GM12878 (cell line): Measurements from ENCODE around the gene GPC5. TPM values are rescaled to one million over a fixed set of nuclear protein-coding genes. Genes with fewer than 3 reads are reported as not detected.

Experiments used
- ATAC-seq: fragments of 200-7000 bp; cut with Tn5 transposase; 3 replicates; pipeline ENCODE4 v1.9.1; 2020; ENCODE audit warnings: mild to moderate bottlenecking, moderate library complexity
- BruUV-seq: library from RNA; stranded (reverse); fragments of 400-500 nt; replicated peaks from 2 replicates; lab custom pipeline; 2021; lab: Mats Ljungman, UMichigan
- CTCF ChIA-PET: fragments of 300-600 bp; sonication (Branson Sonifier 250); formaldehyde crosslinking; extraction: SDS; loops from one replicate; lab custom pipeline; 2021; ENCODE audit warnings: inconsistent platforms; lab: Yijun Ruan, JAX
- POLR2A ChIA-PET: fragments of 350-600 bp; formaldehyde crosslinking; extraction: SDS; loops from one replicate; lab custom pipeline; 2021; ENCODE audit warnings: inconsistent platforms; lab: Charles Lee
- RAD21 ChIA-PET: fragments of 300-600 bp; sonication (Branson Sonifier 250); formaldehyde crosslinking; loops from one replicate; lab custom pipeline; 2023; ENCODE audit warnings: antibody characterized with exemption; ENCODE audit not compliant: unreplicated experiment; lab: Charles Lee
- SMC1A ChIA-PET: fragments of 300-600 bp; sonication (Branson Sonifier 250); formaldehyde crosslinking; loops from one replicate; lab custom pipeline; 2023; ENCODE audit not compliant: unreplicated experiment, uncharacterized antibody; lab: Charles Lee
- DNase-seq: peaks from one replicate; pipeline ENCODE4 v3.0.0-alpha.2; 2011; ENCODE audit warnings: low read depth, low spot score
- FAIRE-seq: peaks from 3 replicates; lab custom pipeline; 2011; peaks lifted over from hg19 to GRCh38; lab: Jason Lieb, UNC
- H2AFZ ChIP-seq: 2 replicates; pipeline ENCODE4 v1.6.0; 2011; ENCODE audit warnings: low read depth, low read length, control low read depth; ENCODE audit not compliant: control insufficient read depth
- H3K27ac ChIP-seq: 2 replicates; pipeline ENCODE4 v1.5.1; 2011; ENCODE audit warnings: control low read depth; ENCODE audit not compliant: control insufficient read depth, insufficient read depth
- H3K27me3 ChIP-seq, 2 experiments: replicated peaks in 1 of 2; 2 replicates each; pipeline versions ENCODE4 v1.6.0 to v1.6.1; 2011; ENCODE audit warnings: low read length in 1 of 2; ENCODE audit not compliant: control insufficient read depth in 2 of 2, insufficient read depth in 2 of 2
- H3K36me3 ChIP-seq, 2 experiments: 2 replicates each; pipeline ENCODE4 v1.5.1; 2011; ENCODE audit warnings: low read length in 1 of 2; ENCODE audit not compliant: control insufficient read depth in 2 of 2, insufficient read depth in 2 of 2
- H3K4me1 ChIP-seq: 2 replicates; pipeline ENCODE4 v1.6.1; 2011; ENCODE audit warnings: mild to moderate bottlenecking, low read length, moderate library complexity, mixed read lengths; ENCODE audit not compliant: control insufficient read depth, insufficient read depth
- H3K4me2 ChIP-seq: 2 replicates; pipeline ENCODE4 v1.6.0; 2011; ENCODE audit warnings: control low read depth; ENCODE audit not compliant: control insufficient read depth, insufficient read depth
- H3K4me3 ChIP-seq: fragments of 200-600 bp; sonication (generic); 2 replicates; pipeline ENCODE4 v1.5.1; 2016
- H3K79me2 ChIP-seq: 2 replicates; pipeline ENCODE4 v1.6.0; 2011; ENCODE audit warnings: low read length; ENCODE audit not compliant: control insufficient read depth, insufficient read depth
- H3K9ac ChIP-seq: 2 replicates; pipeline ENCODE4 v1.8.0; 2011; ENCODE audit warnings: low read length, control low read depth, mixed read lengths; ENCODE audit not compliant: control insufficient read depth, insufficient read depth
- H3K9me3 ChIP-seq: replicated peaks from 3 replicates; pipeline ENCODE4 v1.5.1; 2011; ENCODE audit warnings: mild to moderate bottlenecking, low read length; ENCODE audit not compliant: control insufficient read depth, insufficient read depth
- H4K20me1 ChIP-seq: 2 replicates; pipeline ENCODE4 v1.6.0; 2011; ENCODE audit not compliant: control insufficient read depth, insufficient read depth
- CBFB ChIP-seq: IDR thresholded peaks from 2 replicates; pipeline ENCODE4 v1.6.1; 2016; ENCODE audit warnings: antibody characterized with exemption, low read depth
- E2F8 ChIP-seq: fragments of 450-650 bp; IDR thresholded peaks from 2 replicates; pipeline ENCODE4 v1.6.1; 2018; ENCODE audit warnings: mild to moderate bottlenecking, low read depth, moderate library complexity; ENCODE audit not compliant: partially characterized antibody
- IKZF2 ChIP-seq, 2 experiments: fragments of 450-650 bp; IDR thresholded peaks; 2 replicates each; pipeline ENCODE4 v1.6.1; 2017; ENCODE audit warnings: mild to moderate bottlenecking in 2 of 2, moderate library complexity in 2 of 2
- IRF5 ChIP-seq: fragments of 450-650 bp; IDR thresholded peaks from 2 replicates; pipeline ENCODE4 v1.6.1; 2017; ENCODE audit warnings: borderline replicate concordance
- MEF2B ChIP-seq: fragments of 450-650 bp; IDR thresholded peaks from 2 replicates; pipeline ENCODE4 v1.6.1; 2018; ENCODE audit warnings: mild to moderate bottlenecking, moderate library complexity; ENCODE audit not compliant: partially characterized antibody, poor library complexity, severe bottlenecking
- NR2F1 ChIP-seq: fragments of 450-650 bp; conservative IDR thresholded peaks from 2 replicates; pipeline ENCODE4 v1.6.1; 2017; ENCODE audit warnings: mild to moderate bottlenecking
- POLR2AphosphoS5 ChIP-seq: IDR thresholded peaks from 2 replicates; pipeline ENCODE4 v1.6.1; 2011; ENCODE audit warnings: mild to moderate bottlenecking, low read length, inconsistent platforms
- POU2F2 ChIP-seq: IDR thresholded peaks from 3 replicates; pipeline ENCODE4 v1.6.1; 2011; ENCODE audit warnings: low read depth, mild to moderate bottlenecking, low read length, borderline replicate concordance
- RUNX3 ChIP-seq: IDR thresholded peaks from 2 replicates; pipeline ENCODE4 v1.6.1; 2012; ENCODE audit warnings: low read length, inconsistent platforms
- SUZ12 ChIP-seq: fragments of 200-600 bp; sonication (generic); IDR thresholded peaks from one replicate; pipeline ENCODE4 v1.6.1; 2018; ENCODE audit warnings: antibody characterized with exemption, mild to moderate bottlenecking; ENCODE audit not compliant: unreplicated experiment
- ZNF207 ChIP-seq: fragments of 450-650 bp; IDR thresholded peaks from 2 replicates; pipeline ENCODE4 v1.6.1; 2014; ENCODE audit warnings: antibody characterized with exemption, mild to moderate bottlenecking, borderline replicate concordance
- WGBS: methylation state at CpG from one replicate; pipeline ENCODE4 v1.1.6; 2016; ENCODE audit warnings: low lambda C conversion rate; ENCODE audit not compliant: insufficient replicate concordance, insufficient coverage; ENCODE audit errors: missing lambda C conversion rate; 5-methylcytosine and 5-hydroxymethylcytosine counted together
- in situ Hi-C: fragments of 300-500 bp; cut with MboI; formaldehyde crosslinking; loops from 9 replicates; pipeline ENCODE4 v1.14.3; 2018; ENCODE audit warnings: mixed read lengths
- intact Hi-C: fragments of 100-400 bp; cut with micrococcal nuclease; formaldehyde crosslinking; loops from one replicate; pipeline ENCODE4 v1.14.2; 2022; ENCODE audit not compliant: unreplicated experiment
- polyA plus RNA-seq, 11 experiments: library from polyadenylated mRNA; depleted of rRNA in 4 of 11; unstranded in 6 of 11; stranded (reverse) in 5 of 11; fragments of >200 nt; fragmentation: Nextera tagmentation in 4 of 11; fragmentation: Illumina TruSeq in 1 of 11; extraction: Ambion mirVana in 4 of 11; extraction: Trizol in 1 of 11; gene quantifications; 1 replicate in 1 of 11; 2 replicates in 10 of 11; pipeline versions ENCODE4 v1.2.1 to v1.2.3, GENCODE V29; 2011 to 2016; ENCODE audit warnings: inconsistent platforms in 2 of 11, missing spikeins in 2 of 11, low read depth in 1 of 11
- total RNA-seq, 4 experiments: library from RNA; depleted of rRNA in 3 of 4; stranded (reverse); fragments of >200 nt in 3 of 4; fragmentation: Illumina TruSeq in 1 of 4; extraction: Trizol in 1 of 4; gene quantifications; 2 replicates each; pipeline versions ENCODE4 v1.2.1 to v1.2.3, GENCODE V29; 2013 to 2021
- TF ChIP-seq, protein P1 (sequence below): IDR thresholded peaks from 2 replicates; pipeline ENCODE4 v1.6.1; 2012; ENCODE audit warnings: low read depth, low read length, improper control_type of control experiment
- TF ChIP-seq, protein P2 (sequence below): IDR thresholded peaks from 2 replicates; pipeline ENCODE4 v1.6.1; 2011; ENCODE audit warnings: borderline replicate concordance, low read depth, mild to moderate bottlenecking, moderate library complexity, low read length; ENCODE audit not compliant: insufficient read depth, poor library complexity, severe bottlenecking
- TF ChIP-seq, protein P3 (sequence below): fragments of 450-650 bp; IDR thresholded peaks from 2 replicates; pipeline ENCODE4 v1.6.1; 2017; ENCODE audit warnings: antibody characterized with exemption, mild to moderate bottlenecking, moderate library complexity

The GPC5 gene
- total and polyA plus RNA-seq, 10 of the 15 experiments (the other 5 are each of a cell fraction or from before 2014, with no cell fraction given) = 0.05 to 0.87 (median 0.44) TPM; not detected in 1

DNA sequence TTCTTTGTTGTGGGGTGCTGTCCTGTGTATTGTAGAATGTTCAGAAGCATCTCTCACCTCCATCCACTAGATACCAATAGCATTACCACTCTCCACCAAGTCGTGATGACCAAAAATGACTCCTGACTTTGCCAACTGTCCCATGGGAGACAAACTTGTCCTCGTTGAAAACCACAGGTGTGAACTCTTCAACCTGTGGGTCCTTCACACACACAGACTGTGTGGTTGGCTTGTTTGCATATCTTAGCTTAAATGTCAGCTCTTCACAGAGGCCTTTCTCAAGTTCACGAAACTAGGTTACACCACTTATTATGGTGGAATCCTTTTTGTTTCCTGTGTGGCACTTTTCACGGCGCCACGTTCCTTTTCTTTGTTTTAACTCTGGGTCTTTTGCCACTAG, 6.8 kb downstream of the GPC5 start:
- Histone ChIP-seq H2AFZ (no peak overlapping the region; the same call in 1 of the 2 replicates), H3K36me3 (no peaks in the 10 kb centered on the region), H3K9me3 (no peaks in the 10 kb centered on the region), H3K27me3 (no peaks in the 10 kb centered on the region), H3K4me1 (peaks cover 3% of the 10 kb centered on the region; the same call in 1 of the 2 replicates), H3K9ac (no peak overlapping the region), H3K27ac (no peak overlapping the region), H4K20me1 (no peaks in the 10 kb centered on the region), H3K4me2 (peak overlapping the region; percentile 41; the same call in 1 of the 2 replicates), H3K4me3 (no peak overlapping the region), H3K79me2 (no peaks in the 10 kb centered on the region; the same call in 1 of the 2 replicates)
- FAIRE-seq = peak; percentile 71
- under 1% methylated on average over 6 of the region's 6 CpGs for WGBS
- ATAC-seq = peak; percentile 75
- DNase-seq = peak; percentile 45
- no TSS peak for BruUV-seq
- CTCF ChIA-PET = interaction anchor here (1.3 to 5.0 kb wide), 10 partner anchors 16 to 270 kb away, joined by 3 to 111 read pairs (median 10); no protein-coding TSS in a partner anchor
- in situ Hi-C loops (no loop called here), intact Hi-C loops (loop anchor here (5.0 kb wide), 1 partner anchor 33 kb away; no protein-coding TSS in a partner anchor)
- RAD21 ChIA-PET = interaction anchor here (1.2 to 4.4 kb wide), 3 partner anchors 22 to 92 kb away, joined by 4 to 33 read pairs (median 28); no protein-coding TSS in a partner anchor
- POLR2A ChIA-PET = interaction anchor here (0.5 kb wide), 1 partner anchor 93 kb away, joined by 3 read pairs; no protein-coding TSS in a partner anchor
- SMC1A ChIA-PET = interaction anchor here (1.6 to 6.4 kb wide), 7 partner anchors 23 to 317 kb away, joined by 4 to 73 read pairs (median 9); no protein-coding TSS in a partner anchor
- TF ChIP-seq SUZ12 = no peak
- peak in 1 of 2 experiments; percentile 28; a peak in 1 of 4 replicates for TF ChIP-seq IKZF2 (IDR thresholded peaks at IDR 0.05)
- no peak for TF ChIP-seq POLR2AphosphoS5
- peak; percentile 83 for TF ChIP-seq MEF2B
- TF ChIP-seq ZNF207 = no peak
- TF ChIP-seq RUNX3 = peak; percentile 61; the same call in 1 of the 2 replicates
- peak; percentile 60; the same call in 1 of the 2 replicates for TF ChIP-seq NR2F1
- TF ChIP-seq, protein P1, sequence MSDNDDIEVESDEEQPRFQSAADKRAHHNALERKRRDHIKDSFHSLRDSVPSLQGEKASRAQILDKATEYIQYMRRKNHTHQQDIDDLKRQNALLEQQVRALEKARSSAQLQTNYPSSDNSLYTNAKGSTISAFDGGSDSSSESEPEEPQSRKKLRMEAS = no peak
- no peak for TF ChIP-seq IRF5
- TF ChIP-seq, protein P2, sequence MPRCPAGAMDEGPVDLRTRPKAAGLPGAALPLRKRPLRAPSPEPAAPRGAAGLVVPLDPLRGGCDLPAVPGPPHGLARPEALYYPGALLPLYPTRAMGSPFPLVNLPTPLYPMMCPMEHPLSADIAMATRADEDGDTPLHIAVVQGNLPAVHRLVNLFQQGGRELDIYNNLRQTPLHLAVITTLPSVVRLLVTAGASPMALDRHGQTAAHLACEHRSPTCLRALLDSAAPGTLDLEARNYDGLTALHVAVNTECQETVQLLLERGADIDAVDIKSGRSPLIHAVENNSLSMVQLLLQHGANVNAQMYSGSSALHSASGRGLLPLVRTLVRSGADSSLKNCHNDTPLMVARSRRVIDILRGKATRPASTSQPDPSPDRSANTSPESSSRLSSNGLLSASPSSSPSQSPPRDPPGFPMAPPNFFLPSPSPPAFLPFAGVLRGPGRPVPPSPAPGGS = no peak
- TF ChIP-seq, protein P3, sequence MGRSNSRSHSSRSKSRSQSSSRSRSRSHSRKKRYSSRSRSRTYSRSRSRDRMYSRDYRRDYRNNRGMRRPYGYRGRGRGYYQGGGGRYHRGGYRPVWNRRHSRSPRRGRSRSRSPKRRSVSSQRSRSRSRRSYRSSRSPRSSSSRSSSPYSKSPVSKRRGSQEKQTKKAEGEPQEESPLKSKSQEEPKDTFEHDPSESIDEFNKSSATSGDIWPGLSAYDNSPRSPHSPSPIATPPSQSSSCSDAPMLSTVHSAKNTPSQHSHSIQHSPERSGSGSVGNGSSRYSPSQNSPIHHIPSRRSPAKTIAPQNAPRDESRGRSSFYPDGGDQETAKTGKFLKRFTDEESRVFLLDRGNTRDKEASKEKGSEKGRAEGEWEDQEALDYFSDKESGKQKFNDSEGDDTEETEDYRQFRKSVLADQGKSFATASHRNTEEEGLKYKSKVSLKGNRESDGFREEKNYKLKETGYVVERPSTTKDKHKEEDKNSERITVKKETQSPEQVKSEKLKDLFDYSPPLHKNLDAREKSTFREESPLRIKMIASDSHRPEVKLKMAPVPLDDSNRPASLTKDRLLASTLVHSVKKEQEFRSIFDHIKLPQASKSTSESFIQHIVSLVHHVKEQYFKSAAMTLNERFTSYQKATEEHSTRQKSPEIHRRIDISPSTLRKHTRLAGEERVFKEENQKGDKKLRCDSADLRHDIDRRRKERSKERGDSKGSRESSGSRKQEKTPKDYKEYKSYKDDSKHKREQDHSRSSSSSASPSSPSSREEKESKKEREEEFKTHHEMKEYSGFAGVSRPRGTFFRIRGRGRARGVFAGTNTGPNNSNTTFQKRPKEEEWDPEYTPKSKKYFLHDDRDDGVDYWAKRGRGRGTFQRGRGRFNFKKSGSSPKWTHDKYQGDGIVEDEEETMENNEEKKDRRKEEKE = no peak
- peak; percentile 64; the same call in 1 of the 3 replicates for TF ChIP-seq POU2F2
- no peak for TF ChIP-seq CBFB
- no peak for TF ChIP-seq E2F8
